Parathyroid adenoma (tissue), 2 donors: ENCODE data around the gene CIPC.

Experiments used
- H2AFZ ChIP-seq: fragments of 300-600 bp; sonication (generic); one replicate; pipeline ENCODE4 v1.7.0; 2017; ENCODE audit warnings: antibody characterized with exemption, mild to moderate bottlenecking
- H3K27ac ChIP-seq: fragments of 300-600 bp; sonication (generic); one replicate; pipeline ENCODE4 v1.7.0; 2017
- H3K27me3 ChIP-seq: fragments of 300-600 bp; sonication (generic); one replicate; pipeline ENCODE4 v1.7.0; 2017; ENCODE audit warnings: low read length; ENCODE audit not compliant: control insufficient read depth, insufficient read depth
- H3K36me3 ChIP-seq: fragments of 300-600 bp; sonication (generic); one replicate; pipeline ENCODE4 v1.7.0; 2017; ENCODE audit warnings: low read length; ENCODE audit not compliant: control insufficient read depth, insufficient read depth
- H3K4me1 ChIP-seq: fragments of 300-600 bp; sonication (generic); one replicate; pipeline ENCODE4 v1.7.0; 2017; ENCODE audit warnings: control low read depth
- H3K4me2 ChIP-seq: fragments of 300-600 bp; sonication (generic); one replicate; pipeline ENCODE4 v1.7.0; 2017; ENCODE audit warnings: low read length
- H3K4me3 ChIP-seq: fragments of 300-600 bp; sonication (generic); one replicate; pipeline ENCODE4 v1.7.0; 2017; ENCODE audit warnings: low read depth, low read length
- H3K79me2 ChIP-seq: fragments of 300-600 bp; sonication (generic); one replicate; pipeline ENCODE4 v1.7.0; 2017; ENCODE audit warnings: control low read depth
- H3K9ac ChIP-seq: fragments of 300-600 bp; sonication (generic); one replicate; pipeline ENCODE4 v1.7.0; 2017; ENCODE audit warnings: mild to moderate bottlenecking
- H3K9me3 ChIP-seq: fragments of 300-600 bp; sonication (generic); one replicate; pipeline ENCODE4 v1.7.0; 2017; ENCODE audit warnings: low read length; ENCODE audit not compliant: control insufficient read depth
- TF ChIP-seq, protein P1 (sequence below): fragments of 300-600 bp; sonication (generic); IDR thresholded peaks from one replicate; pipeline ENCODE4 v1.7.0; 2017; ENCODE audit warnings: antibody characterized with exemption, mild to moderate bottlenecking
- donor health status: primary hyperparathyroidism.

Gene CIPC

DNA sequence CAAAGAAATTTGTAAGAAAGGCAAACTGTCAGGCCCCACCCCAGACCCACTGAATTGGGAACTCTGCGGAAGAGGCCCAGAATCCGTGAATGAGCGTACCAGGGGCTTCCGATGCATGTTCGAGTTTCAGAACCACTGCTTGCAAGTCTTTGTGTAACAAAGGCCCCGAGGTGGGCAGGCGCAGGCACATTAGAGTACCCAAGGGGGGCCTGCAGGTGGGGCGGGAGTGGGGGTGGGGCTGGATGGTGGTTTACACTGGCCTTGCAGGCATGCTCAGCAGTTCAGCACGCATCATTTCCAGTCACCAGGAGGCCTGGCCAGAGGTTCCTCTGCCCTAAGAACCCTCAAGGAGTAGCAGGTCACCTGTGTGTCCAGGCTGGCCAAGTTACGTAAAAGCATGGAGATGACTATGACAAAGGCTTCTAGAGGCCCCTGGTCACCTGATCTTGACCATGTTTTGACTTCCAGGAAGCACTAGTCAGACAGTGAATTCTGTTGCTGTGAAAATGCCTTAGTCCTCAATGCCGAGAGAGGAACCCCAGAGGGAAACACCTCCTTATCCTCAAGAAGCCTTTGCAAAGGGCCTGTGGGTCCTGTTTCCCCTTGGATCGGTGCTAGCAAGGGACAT, 36.3 kb upstream of the CIPC start:
- no peaks in the 10 kb centered on the region for H3K79me2 ChIP-seq
- H3K4me2 ChIP-seq, result no peak overlapping the region
- H3K4me1 ChIP-seq, result no peaks in the 10 kb centered on the region
- H3K9ac ChIP-seq, result no peak overlapping the region
- no peaks in the 10 kb centered on the region for H3K9me3 ChIP-seq
- no peak overlapping the region for H3K4me3 ChIP-seq
- H3K27ac ChIP-seq, result no peak overlapping the region
- H3K27me3 ChIP-seq, result no peaks in the 10 kb centered on the region
- H3K36me3 ChIP-seq, result no peaks in the 10 kb centered on the region
- TF ChIP-seq, protein P1, sequence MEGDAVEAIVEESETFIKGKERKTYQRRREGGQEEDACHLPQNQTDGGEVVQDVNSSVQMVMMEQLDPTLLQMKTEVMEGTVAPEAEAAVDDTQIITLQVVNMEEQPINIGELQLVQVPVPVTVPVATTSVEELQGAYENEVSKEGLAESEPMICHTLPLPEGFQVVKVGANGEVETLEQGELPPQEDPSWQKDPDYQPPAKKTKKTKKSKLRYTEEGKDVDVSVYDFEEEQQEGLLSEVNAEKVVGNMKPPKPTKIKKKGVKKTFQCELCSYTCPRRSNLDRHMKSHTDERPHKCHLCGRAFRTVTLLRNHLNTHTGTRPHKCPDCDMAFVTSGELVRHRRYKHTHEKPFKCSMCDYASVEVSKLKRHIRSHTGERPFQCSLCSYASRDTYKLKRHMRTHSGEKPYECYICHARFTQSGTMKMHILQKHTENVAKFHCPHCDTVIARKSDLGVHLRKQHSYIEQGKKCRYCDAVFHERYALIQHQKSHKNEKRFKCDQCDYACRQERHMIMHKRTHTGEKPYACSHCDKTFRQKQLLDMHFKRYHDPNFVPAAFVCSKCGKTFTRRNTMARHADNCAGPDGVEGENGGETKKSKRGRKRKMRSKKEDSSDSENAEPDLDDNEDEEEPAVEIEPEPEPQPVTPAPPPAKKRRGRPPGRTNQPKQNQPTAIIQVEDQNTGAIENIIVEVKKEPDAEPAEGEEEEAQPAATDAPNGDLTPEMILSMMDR, result no peak
- no peak overlapping the region for H2AFZ ChIP-seq

DNA sequence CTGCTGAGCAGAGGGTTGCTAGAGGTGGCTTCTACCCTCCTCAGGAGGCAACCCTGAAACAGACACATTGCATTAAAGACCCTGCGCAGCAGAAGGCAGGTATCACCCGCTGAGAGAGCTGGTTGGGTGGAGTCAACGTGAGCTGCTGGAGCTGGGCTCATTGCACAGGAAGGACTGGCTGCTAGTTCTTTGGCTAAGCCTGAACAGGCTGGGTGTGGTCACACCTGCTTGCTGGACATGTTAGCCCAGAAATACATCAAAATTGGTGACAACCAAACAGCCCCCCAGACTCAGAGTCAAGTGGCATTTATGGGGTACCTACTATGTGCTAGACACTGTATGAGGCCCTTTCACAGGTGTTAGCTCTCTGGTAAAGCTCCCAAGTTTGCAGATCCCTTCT, 35.8 kb upstream of the CIPC start:
- Histone ChIP-seq H2AFZ (no peak overlapping the region), H3K9ac (no peak overlapping the region), H3K4me2 (no peak overlapping the region), H3K4me1 (no peaks in the 10 kb centered on the region), H3K4me3 (no peak overlapping the region), H3K79me2 (no peaks in the 10 kb centered on the region), H3K36me3 (no peaks in the 10 kb centered on the region), H3K27me3 (no peaks in the 10 kb centered on the region), H3K27ac (no peak overlapping the region), H3K9me3 (no peaks in the 10 kb centered on the region)
- TF ChIP-seq, protein P1, result no peak

DNA sequence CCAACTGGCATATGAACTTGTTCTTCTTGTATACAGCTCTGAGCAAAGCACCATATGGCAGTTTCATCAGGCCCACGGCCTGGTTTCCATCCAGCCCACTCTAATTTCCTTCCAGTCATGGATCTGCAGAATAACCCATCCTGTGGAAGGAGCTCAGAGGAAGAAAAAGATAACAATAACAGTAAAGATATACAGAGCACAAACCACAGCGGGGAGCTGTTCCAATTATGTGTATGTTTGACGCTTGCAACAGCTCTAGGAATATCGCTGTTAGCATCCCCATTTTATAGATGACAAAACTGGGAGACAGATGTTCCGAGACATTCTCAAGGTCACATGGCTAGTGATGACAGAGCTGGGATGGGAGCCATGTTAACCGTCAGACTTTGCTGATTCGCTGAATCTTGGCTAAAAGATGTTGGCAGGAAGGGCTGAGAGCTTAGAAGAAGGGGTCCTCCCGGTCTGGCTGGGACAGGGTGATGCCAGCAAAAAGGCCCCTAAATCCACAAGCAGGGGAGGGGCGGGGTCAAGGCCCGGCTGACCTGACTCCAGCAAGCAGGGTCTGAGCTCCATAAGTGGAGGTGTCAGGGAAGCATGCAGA, 34.4 kb upstream of the CIPC start:
- Histone ChIP-seq H3K27ac (no peak overlapping the region), H3K9ac (no peak overlapping the region), H3K79me2 (peaks cover 2% of the 10 kb centered on the region), H3K4me1 (peaks cover 6% of the 10 kb centered on the region), H3K4me2 (no peak overlapping the region), H3K9me3 (no peaks in the 10 kb centered on the region), H3K36me3 (no peaks in the 10 kb centered on the region), H3K4me3 (no peak overlapping the region), H2AFZ (no peak overlapping the region), H3K27me3 (no peaks in the 10 kb centered on the region)
- TF ChIP-seq, protein P1, result no peak

DNA sequence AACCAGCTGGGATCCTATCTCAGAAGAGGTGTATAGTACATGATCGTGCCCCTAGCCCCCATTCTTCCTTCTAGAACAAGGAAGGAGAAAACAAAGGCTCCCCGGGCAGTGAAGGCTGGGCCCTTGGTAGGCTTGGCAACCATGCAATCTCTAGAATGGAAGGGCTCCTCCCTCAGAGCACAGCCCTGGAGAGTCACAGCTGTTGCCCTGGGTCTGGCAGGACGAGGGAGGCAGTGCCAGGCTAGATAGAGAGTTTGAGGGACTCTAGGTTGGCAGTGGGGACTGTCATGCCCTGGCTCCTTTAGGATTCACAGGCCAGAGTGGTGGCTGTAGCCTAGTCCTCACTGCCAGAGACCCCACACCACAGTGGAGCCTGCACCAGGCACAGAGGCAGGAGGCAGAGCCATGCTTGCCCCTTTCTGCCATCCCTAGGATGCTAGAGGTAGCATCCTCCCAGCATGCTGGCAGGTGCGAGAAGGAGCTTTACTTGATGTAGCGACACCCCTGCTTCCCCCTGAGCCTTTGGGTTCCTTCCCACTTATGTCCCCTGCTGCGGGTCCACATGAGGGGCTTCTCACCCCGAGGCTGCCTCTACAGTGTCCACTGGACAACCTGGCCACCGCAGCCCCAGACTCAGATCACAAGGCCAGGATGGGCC, 33.4 kb upstream of the CIPC start:
- no peak overlapping the region for H3K9ac ChIP-seq
- H3K79me2 ChIP-seq, result peaks cover 2% of the 10 kb centered on the region
- no peaks in the 10 kb centered on the region for H3K9me3 ChIP-seq
- no peak overlapping the region for H3K4me2 ChIP-seq
- H3K36me3 ChIP-seq, result no peaks in the 10 kb centered on the region
- H2AFZ ChIP-seq, result no peak overlapping the region
- no peak overlapping the region for H3K4me3 ChIP-seq
- no peak overlapping the region for H3K27ac ChIP-seq
- H3K27me3 ChIP-seq, result no peaks in the 10 kb centered on the region
- TF ChIP-seq, protein P1, result no peak
- peaks cover 6% of the 10 kb centered on the region for H3K4me1 ChIP-seq
